RWPE1 (cell line): Measurements from ENCODE around the gene VWA5B1.

ENCODE experiments used
- CTCF ChIA-PET: fragments of 350-600 bp; sonication (Branson Sonifier 250); formaldehyde crosslinking; extraction: SDS; loops from one replicate; lab custom pipeline; 2021; lab: Yijun Ruan, JAX
- POLR2A ChIA-PET: fragments of 400-600 bp; formaldehyde crosslinking; extraction: SDS; loops from one replicate; lab custom pipeline; 2020; ENCODE audit warnings: antibody characterized with exemption; ENCODE audit not compliant: low non-redundant PET; lab: Yijun Ruan, JAX
- DNase-seq: peaks from one replicate; pipeline ENCODE4 v3.0.0; 2012; ENCODE audit warnings: low spot score
- H3K27ac ChIP-seq: fragments of 450-650 bp; 2 replicates; pipeline ENCODE4 v1.5.1; 2017
- TF ChIP-seq, protein P1 (sequence below): fragments of 450-650 bp; conservative IDR thresholded peaks from 2 replicates; pipeline ENCODE4 v1.5.1; 2017; ENCODE audit warnings: low read depth, mild to moderate bottlenecking

VWA5B1 gene

DNA sequence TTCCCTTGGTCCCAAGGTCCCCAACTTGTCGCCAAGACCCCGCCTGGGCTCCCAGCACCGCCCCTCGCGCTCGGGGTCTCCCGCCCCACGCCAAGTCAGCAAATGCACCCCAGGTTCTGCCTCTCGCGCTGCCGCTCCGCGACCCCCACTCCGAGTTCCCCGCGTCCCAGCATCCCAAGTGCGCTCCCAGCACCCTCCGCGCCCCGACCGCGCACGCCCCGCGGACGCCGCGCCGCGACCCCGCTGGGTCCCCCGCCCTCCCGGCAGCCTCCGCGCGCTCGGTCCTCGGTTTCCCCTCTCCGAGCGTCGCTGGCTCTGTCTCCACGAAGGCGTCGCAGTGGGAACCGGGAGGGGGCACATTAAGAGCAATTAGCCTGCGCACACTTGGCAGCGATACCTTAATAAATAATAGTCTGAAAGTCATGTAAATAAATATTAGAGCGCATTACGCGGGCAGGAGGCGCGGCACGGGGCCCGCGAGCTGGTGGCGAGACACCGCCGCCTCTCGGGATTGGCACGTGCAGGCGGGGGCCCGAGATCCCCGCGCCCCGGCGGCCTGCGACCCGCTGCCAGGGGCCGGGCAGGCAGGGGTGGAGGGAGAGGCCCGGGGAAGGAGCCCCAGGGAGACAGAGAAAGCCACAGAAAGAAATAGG, 75.9 kb downstream of the VWA5B1 start:
- POLR2A ChIA-PET: no interaction called here
- DNase-seq: no peak
- CTCF ChIA-PET: interaction anchor here (0.6 to 1.1 kb wide), 2 partner anchors 8 to 119 kb away, joined by 3 read pairs; partner anchors contain the start of gene CAMK2N1
- TF ChIP-seq, protein P1, sequence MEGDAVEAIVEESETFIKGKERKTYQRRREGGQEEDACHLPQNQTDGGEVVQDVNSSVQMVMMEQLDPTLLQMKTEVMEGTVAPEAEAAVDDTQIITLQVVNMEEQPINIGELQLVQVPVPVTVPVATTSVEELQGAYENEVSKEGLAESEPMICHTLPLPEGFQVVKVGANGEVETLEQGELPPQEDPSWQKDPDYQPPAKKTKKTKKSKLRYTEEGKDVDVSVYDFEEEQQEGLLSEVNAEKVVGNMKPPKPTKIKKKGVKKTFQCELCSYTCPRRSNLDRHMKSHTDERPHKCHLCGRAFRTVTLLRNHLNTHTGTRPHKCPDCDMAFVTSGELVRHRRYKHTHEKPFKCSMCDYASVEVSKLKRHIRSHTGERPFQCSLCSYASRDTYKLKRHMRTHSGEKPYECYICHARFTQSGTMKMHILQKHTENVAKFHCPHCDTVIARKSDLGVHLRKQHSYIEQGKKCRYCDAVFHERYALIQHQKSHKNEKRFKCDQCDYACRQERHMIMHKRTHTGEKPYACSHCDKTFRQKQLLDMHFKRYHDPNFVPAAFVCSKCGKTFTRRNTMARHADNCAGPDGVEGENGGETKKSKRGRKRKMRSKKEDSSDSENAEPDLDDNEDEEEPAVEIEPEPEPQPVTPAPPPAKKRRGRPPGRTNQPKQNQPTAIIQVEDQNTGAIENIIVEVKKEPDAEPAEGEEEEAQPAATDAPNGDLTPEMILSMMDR: no peak
- no peak overlapping the region for H3K27ac ChIP-seq

DNA sequence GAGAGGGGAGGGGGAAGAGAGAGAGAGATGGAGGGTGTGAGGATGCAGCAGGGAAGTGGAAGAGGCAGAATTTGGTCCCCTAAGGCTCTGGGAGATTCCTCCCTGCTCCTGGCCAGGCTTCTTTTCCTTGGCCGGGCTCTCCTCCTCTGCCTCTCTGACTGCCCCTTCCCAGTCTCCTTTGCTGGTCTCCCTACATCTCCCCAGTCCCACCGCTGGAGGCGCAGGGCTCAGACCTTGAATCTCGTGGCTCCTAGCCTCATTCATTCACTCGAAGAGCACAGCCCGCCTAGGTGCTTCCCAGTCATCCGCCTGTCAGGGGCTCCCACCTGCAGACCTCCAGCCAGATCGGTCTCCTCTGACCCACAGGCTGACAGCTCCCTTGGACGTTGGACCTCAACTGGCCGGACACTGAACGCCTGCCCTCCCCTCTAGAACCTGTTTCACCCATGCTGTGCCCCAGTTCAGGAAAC, 76.5 kb downstream of the VWA5B1 start:
- ChIA-PET CTCF (interaction anchor here (0.9 to 1.1 kb wide), 3 partner anchors 9 to 62 kb away, joined by 3 to 5 read pairs (median 4); no protein-coding TSS in a partner anchor), POLR2A (no interaction called here)
- DNase-seq: peak; percentile 76
- H3K27ac ChIP-seq: no peak overlapping the region
- TF ChIP-seq, protein P1: peak; percentile 51

DNA sequence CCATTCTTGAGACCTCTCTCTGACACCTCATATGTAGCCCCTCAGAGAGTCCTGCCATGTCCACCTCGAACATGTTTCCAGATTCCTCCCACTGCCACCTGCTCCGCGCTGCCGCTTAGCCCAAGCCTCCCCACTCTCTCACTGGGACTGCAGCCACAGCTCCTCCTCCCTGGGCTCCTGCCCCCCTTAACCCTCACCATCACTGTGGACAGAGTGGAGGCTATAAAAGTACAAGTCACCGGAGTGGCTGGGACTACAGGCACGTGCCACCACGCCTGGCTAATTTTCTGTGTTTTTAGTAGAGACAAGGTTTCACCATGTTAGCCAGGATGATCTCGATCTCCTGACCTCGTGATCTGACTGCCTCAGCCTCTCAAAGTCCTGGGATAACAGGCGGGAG, 77.0 kb downstream of the VWA5B1 start:
- DNase-seq: no peak
- ChIA-PET CTCF (interaction anchor here (0.9 kb wide), 2 partner anchors 10 to 62 kb away, joined by 4 to 5 read pairs; no protein-coding TSS in a partner anchor), POLR2A (no interaction called here)
- H3K27ac ChIP-seq: no peak overlapping the region
- TF ChIP-seq, protein P1: no peak

DNA sequence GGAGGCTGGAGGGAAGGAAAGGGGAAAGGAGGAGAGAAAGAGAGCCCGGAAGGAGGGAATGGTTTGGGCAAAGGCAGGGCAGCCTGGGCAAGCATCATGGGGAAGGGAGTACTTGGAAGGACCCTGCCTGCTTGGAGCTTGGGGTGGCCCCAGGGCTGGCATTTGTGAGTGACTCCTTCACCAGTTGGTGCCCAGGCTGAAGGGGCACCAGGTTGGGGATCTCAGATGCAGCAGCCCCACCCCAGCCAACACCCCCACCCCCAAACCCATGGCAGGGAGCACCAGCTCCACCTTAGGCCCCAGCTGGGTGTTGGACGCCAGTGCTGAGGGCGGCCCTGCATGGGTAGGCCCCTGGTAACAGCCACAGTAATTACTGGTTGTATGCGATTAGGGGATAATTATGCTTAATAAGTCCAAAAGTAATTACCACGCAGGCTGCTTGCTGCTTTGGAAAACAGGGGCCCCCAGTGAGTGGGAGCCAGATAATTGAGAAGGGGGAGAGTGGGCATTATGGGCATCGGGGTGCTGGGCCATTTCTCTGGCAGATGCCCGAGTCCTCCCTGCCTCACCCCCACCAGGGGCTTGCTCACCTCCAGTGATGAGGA, 78.3 kb downstream of the VWA5B1 start:
- TF ChIP-seq, protein P1: no peak
- ChIA-PET CTCF (interaction anchor here (0.7 kb wide), 1 partner anchor 58 kb away, joined by 3 read pairs; no protein-coding TSS in a partner anchor), POLR2A (no interaction called here)
- H3K27ac ChIP-seq: no peak overlapping the region
- DNase-seq: no peak

DNA sequence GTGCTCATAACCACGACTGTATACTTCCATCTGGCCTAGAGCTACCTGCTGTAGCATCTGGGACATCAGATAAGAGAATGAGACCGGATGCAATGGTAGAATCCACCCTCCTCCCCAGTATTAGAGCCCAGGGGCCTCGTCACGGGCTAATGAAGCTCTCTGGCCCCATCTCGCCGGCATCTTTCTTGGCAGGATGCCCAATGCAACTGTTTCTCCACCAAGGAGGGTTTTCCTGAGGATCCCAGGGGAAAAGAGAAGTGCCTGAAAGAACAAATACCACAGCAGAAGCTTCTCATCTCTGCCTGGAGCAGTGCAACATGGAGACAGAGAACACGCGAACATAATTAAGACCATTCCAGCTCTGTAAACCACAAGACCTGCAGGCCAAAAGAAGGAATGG, 80.0 kb downstream of the VWA5B1 start:
- TF ChIP-seq, protein P1: no peak
- ChIA-PET CTCF (interaction anchor here (0.7 to 1.9 kb wide), 2 partner anchors 9 to 10 kb away, joined by 3 to 5 read pairs; no protein-coding TSS in a partner anchor), POLR2A (no interaction called here)
- H3K27ac ChIP-seq: no peak overlapping the region
- DNase-seq: no peak

DNA sequence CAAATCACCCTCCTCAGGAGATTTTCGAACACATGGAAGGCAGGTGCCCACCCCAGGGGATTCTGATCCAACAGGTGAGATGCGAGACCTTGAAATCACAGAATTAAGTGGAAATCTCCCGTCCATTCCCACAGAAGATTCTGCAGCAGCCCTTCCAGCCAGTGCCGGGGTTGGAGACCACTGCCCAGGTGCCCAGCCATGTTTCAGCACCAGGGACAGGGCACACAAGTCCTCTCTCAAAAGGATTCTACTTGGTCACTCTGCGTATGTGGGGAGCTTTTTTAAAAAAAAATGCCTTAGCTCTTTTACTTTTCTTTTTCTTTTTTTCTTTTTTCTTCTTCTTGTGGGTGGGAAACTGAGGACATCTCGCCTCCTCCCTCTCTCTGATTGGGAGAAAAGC, 80.7 kb downstream of the VWA5B1 start:
- TF ChIP-seq, protein P1: no peak
- ChIA-PET CTCF (interaction anchor here (1.9 kb wide), 1 partner anchor 10 kb away, joined by 5 read pairs; no protein-coding TSS in a partner anchor), POLR2A (no interaction called here)
- H3K27ac ChIP-seq: no peak overlapping the region
- no peak for DNase-seq
